GM19324 (cell line): ENCODE results near the gene FAM241B.

ENCODE experiments used
- ATAC-seq: cut with Tn5 transposase; IDR thresholded peaks from one replicate; pipeline ENCODE4 v1.9.1; 2021; ENCODE audit warnings: mild to moderate bottlenecking, moderate library complexity; ENCODE audit not compliant: unreplicated experiment, low FRiP score

FAM241B gene

DNA sequence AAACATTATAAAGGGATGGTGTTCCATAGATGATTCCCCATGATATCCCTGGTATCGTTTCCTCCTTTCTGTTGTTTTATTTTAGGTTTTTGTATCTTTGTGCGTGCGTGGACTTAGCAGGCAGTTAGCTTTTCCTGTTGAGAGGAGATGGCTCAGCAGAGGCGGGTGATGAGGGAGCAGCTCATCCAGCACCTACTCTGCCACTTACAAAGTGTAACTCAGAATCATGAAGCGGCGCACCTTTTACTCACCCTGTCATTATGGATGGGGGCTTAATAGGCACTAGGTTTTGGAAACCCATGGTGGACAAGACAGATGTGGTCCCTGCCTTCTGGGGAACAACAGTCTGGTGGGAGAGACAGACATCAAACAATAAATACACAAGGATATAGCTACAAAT, 17.1 kb downstream of the FAM241B start:
- no peak for ATAC-seq

DNA sequence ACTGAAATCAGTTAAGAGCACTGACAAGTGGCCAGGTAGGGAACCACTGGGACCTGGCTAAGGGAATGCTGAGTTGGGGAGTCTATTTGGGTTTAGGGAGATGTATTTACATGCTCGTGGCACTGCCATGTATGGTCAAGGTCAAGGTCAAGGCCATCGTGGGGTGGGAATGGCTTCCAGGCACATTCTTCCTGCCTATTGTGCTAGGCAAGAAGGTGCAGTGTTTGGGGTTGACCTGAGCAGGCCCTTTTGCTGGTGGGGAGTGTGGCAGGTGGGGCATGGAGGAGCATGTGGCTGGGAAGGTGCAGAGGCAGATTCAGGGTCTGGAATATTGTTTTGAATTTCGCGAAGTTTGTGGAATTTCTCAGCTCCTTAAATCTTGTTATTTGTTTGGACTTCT, 17.8 kb downstream of the FAM241B start:
- no peak for ATAC-seq

DNA sequence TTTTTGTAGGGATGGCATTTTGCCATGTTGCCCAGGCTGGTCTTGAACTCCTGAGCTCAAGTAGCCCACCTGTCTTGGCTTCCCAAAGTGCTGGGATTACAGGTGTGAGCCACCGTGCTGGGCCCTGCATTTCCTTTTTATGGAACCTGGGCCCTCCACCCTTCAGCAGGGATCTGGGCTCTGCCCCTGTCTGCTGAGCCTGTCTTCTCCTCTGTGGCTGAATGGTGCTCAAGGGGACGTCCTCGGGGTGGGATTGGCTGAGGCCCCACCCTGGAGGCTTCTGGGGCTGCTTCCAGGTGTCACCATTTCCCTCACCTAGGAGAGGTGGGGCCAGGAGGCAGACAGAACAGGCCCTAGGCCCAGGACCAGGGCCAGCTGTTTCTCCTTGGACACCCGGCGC, 18.4 kb downstream of the FAM241B start:
- no peak for ATAC-seq

DNA sequence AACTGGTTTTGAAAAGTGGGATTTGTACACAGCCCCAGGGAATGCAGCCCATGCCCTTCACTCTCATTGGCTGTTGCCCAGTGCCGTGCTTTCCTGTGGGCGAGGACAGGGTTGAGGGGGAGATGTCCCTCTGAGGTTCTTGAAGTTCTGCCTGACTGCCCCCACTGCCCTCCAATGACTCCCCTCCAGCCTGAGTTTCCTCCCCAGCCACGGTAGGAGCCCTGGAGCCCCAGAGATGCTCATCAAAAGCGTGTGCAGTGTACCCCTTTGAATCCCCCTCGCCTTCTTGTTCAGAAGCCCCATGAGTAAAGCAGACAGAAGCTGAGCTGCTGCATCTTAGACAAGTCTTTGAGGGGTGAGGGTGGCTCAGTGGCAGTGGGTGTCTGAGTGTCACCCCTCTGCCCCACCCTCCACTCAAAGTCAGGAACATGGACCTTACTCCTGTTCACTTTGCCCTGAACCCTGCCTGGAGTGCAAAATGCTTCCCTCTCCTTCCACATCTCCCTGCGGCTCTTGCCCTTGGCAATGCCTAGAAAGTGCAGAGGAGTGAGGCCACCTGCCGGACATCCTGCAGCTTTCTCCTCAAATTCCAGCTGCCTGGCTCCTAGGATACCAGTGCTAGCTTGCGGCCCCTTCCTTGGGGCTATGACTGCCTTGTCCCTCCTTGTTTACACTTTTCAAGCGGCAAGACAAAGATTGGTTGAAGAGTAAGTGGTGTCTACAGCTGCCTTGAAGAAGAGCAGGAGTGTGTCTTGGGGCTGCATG, 19.9 kb downstream of the FAM241B start:
- ATAC-seq: no peak

DNA sequence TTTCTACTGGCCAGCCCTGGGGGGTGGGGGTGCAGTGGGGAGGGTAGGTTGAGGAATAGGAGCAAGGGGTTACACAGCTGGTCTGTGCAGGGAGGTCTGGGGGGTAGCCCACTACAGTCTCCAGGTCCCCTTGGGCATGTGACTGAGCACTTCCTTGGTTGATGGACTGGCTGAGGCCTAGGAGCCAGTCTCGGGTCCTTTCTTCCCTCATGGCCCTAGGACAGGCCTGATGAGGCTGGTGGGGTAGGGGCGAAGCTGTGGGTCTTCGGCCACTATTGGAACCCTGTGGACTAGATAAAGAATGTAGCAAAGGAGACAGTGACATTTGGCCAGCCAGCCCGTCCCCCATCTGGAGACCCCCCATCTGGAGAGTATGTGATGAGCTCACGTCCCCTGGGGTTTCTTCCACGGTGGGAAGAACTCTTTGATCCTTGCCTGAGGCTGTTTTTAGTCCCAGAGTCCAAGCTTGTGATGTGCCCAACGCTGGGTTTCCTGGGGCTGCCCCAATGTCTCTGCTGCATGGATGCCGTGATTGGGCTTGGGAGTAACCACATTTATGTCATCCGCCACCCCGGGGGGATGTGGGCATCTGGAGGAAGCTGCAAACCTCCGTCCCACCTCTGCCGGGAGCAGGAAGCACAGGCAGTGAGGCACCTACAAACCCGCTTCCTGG, 20.7 kb downstream of the FAM241B start:
- no peak for ATAC-seq

DNA sequence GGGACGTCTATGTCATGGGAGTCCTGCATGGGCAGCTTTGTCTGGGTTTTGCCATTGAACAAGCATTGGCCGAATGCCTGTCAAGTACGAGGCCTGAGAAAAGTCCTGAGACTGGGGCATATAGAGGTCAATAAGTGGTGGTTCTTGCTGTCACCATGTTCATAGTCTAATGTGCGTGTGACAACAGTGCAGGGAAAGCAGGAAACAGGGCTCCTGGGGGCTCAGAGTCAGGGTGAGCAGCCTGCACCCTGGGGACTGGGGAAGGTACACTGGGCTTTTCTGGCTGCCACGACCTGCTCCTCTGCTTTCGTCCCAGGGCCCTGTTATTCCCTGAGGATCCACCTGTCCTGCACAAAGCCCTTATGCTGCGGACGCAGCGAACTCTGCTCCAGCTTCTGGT, 21.3 kb downstream of the FAM241B start:
- no peak for ATAC-seq

DNA sequence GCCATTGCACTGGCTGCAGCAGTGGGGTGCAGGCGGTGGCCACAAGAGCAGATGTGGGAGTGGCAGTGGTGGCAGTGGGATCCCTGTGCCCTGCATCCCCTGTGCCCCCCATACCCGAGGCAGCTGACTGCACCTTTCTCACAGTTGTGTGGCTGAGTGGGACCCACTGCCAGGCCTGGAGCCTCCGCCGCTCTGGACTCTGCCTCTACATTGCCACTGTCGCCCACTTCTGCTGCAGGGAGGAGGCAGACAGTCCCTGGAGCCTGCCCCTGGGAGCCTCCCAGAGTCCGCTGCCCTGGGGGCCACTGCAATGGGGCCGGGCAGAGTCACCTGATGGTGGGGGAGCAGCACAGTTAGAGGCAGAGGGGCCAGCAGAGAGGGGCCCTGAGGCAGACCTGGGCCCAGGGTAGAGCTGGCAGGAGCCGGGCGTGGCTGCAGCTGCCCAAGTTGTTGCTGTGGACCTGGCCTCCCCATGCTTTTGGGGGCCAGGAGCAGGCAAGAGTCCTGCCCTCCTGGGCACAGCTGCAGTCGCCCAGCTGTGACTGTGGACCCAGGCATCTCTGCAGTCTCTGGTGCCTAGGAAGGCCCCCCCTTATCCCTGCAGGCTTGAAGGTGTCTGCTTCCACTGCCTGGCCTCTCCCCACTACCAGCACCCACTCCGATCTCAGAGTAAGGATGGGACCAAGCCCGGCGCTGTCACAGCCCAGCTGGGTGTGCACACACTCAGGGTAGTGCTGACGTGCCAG, 22.2 kb downstream of the FAM241B start:
- no peak for ATAC-seq

DNA sequence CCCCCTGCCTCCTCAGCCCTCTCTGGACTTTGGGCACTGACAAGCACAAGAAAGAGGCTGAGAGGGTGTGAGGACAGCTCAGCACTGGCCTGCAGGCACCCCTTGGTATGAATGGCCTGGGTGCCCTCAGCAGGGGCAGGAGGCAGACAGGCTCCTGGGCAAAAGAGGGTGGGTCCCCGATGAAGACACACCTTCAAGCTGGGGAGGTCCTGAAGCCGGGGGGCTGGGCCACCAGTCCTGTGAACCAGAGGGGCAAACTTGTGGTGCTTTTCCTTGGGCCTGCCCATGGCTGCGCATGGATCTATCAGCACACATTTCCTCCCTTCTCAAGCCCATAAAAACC, 22.8 kb downstream of the FAM241B start:
- ATAC-seq: no peak

DNA sequence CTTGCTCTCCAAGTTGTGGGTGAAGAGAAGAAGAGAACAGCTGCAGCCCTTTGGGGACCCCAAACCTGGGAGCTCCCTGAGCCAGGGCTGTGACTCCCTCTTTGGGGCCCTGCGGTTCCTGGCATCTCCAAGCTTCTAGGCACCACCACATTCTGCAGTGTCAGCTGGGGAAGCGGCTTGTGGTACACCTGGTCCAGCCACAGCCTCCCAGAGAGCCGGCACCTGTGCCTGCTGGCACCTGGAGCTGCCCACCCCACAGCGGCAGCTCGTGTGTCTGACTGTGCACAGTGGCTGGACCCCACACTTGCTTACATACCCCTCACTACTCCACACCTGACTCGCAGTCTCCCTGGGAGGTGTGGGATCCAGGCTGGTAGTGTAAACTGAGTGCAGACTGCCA, 23.5 kb downstream of the FAM241B start:
- no peak for ATAC-seq

DNA sequence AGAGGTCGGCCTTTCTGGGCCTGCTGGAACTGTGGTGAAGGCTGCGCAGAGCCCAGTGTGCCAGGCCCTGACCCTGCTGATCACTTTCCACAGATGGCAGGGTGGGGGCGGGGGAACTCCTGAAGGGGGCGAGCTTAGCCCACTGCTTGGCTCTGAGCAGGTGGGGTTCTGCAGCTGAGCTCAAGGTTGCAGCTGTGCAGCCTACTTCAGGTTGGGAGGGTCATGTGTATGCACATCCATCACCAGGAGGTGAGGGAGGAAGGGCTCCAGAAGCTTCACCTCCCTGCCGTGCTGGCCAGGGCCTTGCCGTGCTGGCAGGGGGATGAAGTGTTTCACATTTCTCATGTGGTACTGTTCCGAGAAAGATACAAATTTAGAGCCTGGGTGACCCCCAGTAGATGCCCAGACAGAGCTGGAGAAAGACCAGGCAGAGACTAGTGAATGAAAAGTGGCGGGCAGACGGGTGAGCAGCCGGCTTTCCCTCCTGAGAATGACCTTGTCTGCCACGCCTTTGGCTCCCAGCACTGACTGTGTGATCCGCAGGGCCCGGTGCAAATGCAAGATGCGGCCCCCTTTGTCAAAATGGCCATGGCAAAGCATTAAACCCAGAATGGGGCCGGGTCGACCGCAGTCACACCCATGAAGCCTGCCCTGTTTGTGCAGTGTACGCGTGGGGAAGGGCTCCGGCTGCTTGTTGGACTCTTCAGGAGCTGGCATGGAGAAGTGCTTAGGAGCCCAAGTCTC, 25.2 kb downstream of the FAM241B start:
- ATAC-seq: no peak

DNA sequence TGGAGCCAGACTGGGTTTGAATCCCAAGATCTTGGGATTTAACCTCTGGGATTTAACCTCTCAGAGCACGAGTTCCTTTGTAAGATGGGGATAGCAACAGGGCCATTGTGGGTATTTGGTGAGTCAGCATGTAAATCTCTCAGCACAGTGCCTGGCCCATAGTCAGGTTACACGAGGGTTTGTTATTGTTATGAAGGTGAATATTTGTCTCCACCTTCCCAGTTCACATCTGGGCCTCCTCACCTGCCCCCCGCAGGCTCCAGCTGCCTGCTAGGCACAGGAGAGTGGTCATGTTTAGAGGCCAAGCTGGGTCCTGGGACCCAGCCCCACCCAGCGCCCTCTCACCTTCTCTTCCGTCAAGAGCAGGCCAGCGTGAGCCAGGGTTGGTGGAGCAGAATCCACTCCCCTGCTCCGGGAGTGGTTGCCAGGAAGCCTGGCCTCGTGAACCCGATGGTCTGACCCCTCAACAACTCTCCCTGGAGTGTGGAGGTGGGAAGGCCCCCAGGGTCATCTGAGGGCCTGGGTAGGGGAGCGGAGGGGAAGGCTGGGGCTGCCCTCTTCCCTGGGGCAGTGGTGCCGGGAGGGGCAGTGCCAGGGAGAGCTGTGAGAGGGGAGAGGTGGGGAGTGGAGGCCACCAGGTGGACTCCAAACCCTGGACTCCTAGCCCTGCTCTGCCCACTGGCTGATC, 26.0 kb downstream of the FAM241B start:
- no peak for ATAC-seq

DNA sequence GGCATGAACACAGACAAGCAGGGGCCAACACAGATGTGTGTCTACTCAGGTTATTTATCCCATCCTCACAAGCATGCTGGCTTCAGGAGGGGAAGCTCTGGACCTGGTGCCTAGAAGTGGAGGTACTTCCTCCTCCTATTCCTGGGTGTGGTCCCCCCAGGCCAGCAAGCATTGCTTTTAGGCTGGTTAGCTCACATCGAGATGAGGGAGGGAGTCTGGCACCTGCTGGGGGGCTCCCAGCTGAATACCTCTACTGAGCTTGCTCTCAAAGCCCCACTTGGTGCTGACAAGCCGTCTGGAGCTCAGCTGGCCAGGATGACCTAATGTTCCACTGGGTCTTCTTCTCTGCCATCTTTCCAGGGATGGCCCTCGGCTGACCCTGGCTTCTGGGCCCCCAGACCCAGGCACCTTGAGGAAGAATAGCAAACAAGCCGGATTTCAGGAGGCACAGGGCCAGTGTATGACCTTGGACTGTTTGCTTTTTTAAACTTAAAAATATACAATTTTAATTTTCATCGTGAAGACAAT, 26.8 kb downstream of the FAM241B start:
- no peak for ATAC-seq

DNA sequence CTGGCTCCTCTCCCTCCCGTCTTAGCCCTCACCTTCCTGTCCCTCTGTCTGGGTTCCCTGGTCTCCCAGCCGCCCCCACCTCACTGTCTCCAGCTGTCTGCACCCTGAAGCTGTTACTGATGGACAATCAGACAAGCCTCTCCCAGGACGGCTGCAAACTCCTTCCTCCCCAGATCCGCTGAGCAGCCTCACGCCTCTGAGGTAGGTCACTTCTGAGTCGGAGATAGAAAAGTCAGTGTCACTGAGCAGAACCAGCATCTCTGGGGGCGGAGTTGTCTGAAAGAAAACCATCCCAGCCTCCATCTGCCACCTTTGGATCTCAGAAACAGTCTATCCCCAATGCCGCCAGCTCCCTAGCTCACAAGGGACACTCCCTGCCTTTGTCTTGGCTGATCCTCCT, 27.4 kb downstream of the FAM241B start:
- ATAC-seq: no peak

DNA sequence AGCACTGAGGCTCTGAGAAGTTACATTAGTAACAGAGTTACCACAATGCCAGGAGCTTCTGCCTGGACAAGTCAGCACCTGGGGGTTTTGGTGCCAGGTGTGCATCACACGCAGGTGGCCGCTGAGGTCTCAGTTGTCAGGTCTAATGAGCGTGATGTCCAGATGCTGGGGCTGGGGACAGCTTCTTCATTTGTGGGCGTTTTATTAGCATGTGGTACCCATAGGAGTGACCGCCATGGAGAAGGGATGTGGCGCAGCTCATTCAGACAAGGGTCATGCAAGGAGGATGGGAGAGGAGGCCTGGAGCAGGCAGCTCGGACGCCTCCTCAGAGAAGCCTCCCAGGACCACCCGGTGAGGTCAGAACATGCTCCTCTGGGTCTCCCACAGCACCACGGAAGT, 27.8 kb downstream of the FAM241B start:
- no peak for ATAC-seq

DNA sequence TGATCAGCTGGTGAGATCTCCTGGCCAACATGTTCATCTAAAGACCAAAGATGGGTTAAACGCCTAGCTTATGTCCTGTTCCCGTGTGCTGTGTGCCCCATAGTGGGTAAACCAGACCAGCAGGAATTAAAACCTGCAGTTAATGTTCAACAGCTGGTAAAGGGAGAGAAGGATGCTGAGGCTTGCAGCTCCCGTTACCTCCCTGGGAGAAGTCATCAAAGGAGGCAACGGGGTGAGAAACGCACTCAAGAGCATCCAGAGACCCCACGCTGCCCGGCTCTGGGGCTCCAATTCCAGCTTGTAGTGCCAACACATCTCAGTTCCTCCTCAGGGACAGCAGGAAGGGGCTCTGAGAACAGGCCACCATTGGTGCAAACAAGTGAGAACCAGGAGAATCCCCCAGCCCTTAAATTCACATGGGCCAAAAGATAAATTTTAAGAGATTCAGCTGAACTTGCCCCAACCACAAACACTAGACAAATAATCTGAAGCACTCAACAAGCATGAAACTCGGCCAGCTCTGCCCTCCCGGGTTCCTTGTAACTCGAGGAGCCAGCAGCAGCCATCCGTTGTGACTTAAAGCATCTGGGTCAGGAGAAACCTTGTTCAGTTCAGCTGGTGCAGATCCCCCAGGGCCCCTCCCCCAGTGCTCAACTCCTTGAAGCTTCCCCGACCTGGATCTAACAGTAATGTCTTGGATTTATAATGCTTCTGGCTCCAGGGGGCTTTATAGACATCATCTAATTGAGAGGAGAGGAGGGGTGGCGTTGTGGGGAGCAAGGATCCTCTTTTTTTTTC, 29.4 kb downstream of the FAM241B start:
- ATAC-seq: no peak

DNA sequence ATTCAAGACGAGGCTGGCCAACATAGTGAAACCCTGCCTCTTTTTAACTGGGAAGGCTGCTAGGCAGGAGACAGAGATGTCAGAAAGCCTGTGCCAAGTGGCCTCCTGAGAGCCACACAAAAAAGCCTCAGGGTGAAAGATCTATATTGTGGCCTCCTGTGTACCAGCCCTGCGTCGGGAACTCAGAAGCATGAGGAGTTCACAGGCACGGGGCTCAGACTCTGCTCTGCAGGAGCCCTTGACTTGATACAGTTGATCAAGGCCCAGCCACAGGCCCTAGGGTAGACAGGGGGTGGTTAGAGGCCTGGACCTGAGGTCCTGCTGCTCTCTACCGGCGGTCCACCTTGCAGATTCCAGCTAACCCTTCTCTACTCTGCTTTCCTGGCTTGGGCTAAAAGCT, 30.2 kb downstream of the FAM241B start:
- no peak for ATAC-seq

DNA sequence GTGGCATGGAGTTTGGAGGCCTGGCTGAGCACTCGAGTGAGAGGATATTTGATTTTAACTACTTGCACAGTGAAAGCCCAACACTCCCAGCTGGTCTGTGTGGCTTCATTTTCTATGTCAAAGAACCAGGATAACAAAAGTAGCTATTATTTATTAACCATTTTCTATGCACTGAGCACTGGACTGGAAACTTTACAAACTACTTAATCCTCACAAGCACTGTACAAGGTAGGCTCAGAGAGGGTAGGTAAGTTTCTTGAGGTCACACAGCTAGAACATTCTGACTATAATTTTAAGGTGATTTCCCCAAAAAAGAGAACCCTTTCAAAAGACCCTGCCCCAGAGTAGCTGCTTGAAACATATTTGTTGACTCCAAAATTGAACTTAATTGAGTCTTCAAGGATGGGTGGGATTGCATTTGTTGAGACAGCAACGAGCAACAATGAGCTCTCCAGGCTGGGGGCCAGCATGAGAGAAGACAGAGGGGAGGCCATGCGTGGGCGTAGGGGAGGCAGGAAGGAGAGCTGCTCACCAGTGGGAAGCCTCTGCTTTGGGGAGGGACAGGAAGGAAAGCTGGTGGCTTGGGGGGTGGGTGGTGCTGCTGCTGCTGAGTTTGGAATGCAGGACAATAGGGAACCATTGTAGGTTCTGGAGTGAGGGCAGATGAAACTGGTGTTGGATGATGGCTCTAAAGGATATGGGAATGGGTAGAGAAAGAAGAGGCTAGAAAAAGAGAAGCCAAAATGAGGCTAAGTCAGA, 31.5 kb downstream of the FAM241B start:
- no peak for ATAC-seq

DNA sequence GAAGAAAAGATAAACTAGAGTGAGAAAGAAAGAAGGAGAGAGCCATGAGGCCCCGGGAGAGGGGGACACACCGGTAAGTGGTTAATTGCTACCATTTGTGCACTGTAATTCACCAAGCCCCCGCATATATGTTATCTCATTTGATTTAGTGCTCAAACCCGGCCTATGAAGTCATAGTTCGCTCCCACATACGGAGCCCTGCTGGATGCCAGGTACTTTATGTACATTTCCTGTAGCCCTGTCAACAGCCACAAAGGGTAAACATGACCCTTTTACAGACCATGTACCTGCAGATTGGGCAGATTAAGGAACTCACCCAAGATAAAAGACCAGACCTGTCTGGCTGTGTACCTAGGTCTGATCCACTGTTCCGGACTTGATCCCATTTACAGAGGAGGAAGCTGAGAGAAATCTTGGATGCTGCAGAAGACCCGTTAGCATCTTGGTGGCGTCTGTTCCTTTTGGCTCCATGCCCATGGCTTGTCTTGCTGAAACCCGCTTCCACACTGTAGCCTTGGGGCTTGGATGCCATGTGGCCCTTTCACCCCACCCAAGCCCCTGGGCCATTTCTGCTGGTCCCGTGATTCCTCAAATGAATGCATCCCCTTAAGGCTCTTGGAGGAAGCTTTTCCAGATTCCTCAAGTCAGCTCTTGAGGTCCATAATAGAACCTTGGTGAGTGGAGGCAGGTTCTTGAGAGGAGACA, 32.3 kb downstream of the FAM241B start:
- no peak for ATAC-seq
